Measurements from ENCODE around the gene CRKL.
"Not testable (repeated sequence)": the region's sequence is repeated elsewhere in the genome, so short reads cannot be mapped to it uniquely, and the experiment has no call there.

CRKL gene, protein sequence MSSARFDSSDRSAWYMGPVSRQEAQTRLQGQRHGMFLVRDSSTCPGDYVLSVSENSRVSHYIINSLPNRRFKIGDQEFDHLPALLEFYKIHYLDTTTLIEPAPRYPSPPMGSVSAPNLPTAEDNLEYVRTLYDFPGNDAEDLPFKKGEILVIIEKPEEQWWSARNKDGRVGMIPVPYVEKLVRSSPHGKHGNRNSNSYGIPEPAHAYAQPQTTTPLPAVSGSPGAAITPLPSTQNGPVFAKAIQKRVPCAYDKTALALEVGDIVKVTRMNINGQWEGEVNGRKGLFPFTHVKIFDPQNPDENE

DNA sequence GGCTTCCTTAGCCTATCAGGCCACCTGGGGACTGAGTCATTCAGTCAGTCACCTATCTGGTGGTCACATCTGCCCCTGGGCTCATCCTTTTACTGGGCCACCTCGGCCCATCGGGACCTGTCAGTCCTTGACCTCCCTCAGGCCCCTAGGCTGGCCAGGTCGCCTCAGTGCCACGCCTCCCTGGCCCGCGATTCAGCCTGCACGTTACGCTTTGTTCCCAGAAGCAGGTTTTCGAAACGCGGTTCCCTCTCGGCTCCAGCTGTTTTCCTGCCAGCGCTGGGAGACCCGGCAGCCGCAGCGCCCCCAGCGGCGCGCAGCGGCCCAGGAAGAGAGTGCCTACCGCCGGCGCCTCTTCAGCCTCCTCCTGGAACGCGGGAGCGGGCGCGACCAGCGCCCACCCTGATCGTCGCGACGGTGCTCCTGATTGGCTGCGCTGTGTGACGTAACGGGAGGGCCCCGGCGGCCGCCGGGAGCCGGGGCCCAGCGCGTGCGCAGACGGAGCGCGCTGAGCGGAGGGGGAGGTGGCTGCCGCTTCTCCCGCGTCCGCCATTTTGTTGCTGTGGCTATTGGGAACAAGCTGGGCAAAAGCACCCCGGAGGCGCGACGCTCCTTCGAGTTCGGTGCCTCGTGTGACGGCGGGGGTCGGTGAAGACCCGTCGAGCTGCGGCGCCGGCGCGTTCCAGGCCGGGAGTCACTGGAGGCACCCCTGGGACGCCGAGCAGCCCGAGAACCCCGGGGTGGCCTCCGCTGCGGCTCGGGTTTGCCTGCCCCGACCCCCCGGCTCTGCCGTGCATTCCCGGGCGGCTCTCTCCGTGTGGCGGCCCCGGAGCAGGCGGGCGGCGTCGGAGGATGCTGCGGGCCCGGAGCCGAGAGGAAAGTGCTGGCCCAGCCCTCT is at the start of gene CRKL:
Gene CRKL (plus strand): TSS at position 492 of the 895 bp plus-strand sequence. CDS start 528 bp downstream, outside the sequence.
- peak; percentile 95 for DNase-seq (ENCODE audit: low read depth, low spot score)

DNA sequence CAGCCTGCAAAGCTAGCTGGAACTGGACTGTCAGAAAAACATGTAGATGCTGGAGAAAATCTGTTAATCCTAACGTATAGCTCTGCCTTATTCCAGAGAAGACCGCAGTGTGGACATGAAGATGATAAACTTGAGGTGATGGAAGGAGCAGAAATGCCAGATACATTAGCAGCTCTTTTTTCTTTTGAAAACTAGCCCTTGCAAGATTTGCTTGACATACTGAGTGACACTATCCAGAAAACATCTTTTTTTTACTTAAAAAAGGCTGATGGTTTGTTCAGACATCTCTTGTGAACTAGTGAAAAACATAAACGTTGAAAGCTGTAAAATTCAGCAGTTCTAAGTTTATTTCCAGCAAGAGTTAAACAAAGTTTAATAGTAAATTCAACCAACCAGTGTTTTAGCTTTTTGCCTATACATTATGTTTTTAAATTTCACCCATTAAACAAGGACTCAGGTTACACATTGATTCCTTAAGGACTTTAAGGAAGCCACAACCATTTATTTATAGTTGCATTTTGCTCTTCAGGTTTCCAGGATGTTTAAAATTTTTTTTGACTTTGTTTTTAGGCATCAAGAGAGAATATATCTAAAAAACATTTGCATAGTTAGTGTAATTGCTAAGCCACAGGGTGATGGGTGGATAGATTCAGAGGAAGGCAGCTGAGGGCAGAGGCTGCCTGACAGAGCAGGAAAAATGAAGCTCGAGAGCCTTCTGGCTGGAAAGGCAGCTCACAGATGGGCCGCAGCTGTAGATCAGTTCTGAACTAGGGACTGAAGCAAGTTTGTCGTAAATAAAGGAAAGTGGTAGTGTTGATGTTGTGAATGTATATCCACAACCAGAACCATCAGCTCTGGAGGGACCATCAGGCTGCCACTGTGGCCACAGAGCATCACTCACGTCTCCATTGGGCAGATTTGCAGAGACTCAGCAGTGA is 48.9 kb upstream of the CRKL start:
- no peak for DNase-seq (ENCODE audit: low read depth, low spot score)

DNA sequence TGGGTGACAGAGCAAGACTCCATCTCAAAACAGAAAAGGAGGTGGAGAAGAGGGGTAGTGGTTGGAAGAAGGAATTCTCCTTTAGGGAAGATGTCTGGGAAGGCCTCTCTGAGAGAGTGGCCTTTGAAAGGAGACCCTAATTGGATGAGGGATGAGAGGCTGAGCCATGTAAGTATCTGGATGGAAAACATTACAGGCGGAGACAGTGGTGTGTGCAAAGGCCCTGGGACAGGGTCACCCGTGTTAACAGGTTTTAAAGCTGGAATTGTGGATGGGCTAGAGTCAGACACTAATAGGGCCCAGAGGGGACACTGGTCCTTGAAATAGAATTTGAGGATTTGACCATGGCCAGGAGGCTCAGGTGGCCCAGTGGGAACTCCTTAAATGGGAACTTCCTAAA is 48.0 kb upstream of the CRKL start:
- no peak for DNase-seq (ENCODE audit: low read depth, low spot score)

DNA sequence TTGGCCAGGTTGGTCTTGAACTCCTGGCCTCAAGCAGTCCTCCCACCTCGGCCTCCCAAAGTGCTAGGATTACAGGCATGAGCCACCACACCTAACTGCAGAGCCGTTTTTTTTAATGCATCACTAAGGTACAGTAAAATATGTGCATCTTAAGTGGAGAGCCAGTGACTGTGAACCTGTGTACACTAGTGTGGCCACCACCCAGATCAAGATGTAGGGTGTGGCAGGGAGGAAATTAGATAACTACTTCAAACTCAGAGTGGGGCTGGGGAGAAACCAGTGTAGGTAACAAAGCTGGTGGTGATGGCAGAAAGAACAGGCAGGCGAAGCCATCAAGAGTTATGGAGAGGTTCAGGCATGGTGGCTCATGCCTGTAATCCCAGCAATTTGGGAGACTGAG is 44.0 kb upstream of the CRKL start:
- no peak for DNase-seq (ENCODE audit: low read depth, low spot score)

DNA sequence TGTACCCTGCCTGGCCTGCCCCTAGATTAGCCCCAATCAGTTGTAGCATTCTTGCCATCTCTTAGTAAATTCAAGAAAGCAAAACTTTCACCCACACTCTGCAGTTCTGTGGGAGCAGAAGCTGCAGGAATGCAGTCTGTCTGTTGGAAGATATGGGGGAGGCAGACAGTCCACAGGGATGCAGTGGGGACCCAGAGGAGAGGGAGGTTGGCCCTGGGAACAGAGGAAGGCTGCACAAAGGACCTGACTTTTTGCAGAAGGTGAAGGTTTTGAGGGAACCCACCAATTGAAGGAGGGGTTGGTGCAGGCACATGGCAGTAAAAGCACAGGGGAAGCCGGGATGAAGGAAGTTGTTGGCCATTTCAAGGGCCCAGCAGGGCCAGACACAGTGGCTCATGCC is 41.9 kb upstream of the CRKL start:
- no peak for DNase-seq (ENCODE audit: low read depth, low spot score)

DNA sequence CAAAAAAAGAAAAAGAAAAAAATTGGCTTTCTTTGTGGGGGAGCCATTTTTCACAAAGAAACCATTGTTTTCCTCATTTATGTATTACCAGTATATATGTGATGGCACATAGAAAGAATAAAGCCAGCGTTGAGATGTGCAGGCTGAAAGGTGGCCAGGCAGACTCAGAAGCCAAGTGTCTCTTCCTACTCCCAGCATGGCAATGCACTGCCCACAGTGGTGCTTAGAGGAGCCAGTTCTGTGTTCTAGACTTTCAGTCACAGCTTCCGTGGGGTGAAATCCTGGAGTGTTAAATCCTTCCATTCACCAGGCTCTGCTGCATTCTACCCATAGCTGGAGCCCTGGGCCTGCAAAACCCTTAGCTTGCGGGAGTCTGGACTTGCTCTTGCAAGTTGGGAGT is 39.5 kb upstream of the CRKL start:
- DNase-seq (ENCODE audit: low read depth, low spot score), result no peak

DNA sequence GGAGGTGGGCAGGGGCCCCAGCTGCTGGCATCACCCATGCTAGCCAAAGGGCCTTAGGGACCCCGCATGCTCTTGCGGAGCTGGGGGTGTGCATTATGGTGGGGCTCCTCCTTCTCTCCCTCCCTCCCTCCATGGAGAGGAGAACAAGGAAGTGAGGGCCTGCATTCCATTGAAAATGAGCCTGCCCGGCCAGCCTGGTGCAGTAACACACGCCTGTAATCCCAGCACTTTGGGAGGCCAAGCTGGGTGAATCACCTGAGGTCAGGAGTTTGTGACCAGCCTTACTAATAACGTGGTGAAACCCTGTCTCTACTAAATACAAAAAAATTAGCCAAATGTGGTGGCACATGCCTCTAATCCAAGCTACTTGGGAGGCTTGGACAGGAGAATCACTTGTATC is 36.0 kb upstream of the CRKL start:
- DNase-seq (ENCODE audit: low read depth, low spot score), result no peak

DNA sequence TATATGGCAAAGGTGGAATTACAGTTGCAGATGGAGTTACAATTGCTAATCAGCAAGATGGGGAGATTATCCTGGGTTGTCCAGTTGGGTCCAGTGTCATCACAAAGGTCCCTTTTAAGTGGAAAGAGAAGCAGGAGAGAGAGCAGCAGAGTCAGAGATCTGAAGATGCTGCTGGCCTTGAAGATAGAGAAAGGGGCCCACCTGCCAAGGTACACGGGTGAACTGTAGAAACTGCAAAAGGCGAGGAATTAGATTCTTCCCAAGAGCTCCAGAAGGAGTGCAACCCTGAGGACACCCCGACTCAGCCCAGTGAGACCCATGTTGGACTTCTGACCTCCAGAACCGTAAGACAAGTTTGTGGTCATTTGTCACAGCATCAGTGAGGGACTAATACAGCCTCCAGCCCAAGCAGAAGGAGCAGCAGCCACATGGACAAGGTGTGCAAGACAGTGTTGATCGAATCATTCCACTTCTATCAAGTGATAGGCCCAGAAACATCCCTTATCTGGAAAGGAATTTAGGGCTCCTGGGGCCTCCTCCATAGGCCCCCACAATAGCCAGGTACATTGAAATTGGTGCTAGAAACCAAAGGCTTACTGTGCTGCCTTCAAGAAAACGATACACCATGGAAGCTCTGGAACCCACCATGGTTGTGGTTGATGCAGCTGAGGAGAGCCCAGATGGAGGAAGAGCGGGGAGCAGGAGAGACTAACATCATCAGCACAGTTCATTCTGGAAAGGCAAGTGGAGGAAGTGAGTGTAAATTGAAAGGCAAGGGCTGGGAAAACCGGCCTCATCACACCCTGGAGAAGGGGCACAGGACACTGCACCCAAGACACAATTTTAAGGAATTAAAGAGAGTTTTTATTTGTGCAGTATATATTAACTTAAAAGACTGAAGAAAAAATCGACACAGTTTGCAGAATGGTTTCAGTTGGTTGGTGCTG is 35.1 kb upstream of the CRKL start:
- no peak for DNase-seq (ENCODE audit: low read depth, low spot score)

DNA sequence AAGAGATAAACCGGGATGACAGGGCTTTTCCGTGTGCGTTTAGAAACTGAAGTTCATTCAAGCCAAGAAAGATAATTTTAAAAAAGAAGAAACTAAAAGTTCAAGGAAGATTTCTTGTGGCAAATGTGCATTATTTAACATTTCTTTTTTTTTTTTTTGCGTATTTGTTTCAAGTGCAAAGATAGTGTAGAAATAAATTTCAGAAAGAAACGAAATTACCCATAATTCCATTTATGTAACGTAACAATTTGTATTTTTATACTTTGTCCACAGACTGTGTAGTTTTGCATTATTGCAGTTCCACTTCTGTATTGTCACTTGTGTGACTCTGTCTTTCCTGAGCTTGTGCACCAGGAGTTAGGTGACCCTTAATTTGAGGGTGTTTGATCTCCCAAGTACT is 34.4 kb upstream of the CRKL start:
- DNase-seq (ENCODE audit: low read depth, low spot score), result no peak

DNA sequence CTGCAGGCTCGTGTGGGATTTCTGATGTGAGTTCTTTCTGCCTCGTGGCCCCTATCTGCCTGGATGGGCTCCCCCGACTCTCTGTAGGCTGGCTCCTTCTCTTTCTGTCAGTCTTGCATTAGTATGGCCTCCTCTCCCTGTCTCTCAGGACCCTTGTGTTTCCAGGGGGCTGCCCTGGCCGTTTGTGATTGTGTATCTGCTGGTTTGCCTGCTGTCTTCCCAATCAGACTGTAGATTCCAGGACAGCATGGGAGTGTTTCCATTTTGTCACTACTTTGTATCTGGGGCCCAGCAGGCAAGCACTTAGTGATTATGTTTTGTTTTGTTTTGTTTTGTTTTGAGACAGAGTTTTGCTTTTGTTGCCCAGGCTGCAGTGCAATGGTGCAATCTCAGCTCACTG is 32.8 kb upstream of the CRKL start:
- no peak for DNase-seq (ENCODE audit: low read depth, low spot score)

DNA sequence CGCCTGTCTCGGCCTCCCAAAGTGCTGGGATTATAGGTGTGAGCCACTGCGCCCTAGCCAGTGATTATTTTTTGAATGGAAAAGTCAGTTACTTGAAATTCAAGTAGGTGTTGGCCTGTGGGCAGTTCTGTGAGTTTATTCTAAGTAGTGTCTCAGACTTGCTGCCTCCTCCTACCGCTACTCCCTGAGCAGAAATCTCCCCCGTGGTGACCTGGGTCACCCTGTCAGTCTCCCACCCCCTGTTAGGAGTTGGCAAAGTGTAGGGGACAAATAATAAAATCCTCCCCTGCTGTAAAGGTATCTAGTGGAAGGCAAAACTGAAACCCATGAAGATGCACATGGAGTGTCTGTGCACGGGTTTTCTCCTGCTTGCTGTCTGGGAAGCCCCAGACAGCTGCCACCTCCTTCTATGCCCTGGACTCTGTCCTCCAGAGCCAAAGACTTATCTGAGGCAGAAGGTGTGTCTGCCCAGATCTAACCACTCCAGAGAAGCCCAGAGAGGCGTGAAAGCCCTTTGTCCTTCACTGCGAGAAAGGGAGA is 32.1 kb upstream of the CRKL start:
- no peak for DNase-seq (ENCODE audit: low read depth, low spot score)

DNA sequence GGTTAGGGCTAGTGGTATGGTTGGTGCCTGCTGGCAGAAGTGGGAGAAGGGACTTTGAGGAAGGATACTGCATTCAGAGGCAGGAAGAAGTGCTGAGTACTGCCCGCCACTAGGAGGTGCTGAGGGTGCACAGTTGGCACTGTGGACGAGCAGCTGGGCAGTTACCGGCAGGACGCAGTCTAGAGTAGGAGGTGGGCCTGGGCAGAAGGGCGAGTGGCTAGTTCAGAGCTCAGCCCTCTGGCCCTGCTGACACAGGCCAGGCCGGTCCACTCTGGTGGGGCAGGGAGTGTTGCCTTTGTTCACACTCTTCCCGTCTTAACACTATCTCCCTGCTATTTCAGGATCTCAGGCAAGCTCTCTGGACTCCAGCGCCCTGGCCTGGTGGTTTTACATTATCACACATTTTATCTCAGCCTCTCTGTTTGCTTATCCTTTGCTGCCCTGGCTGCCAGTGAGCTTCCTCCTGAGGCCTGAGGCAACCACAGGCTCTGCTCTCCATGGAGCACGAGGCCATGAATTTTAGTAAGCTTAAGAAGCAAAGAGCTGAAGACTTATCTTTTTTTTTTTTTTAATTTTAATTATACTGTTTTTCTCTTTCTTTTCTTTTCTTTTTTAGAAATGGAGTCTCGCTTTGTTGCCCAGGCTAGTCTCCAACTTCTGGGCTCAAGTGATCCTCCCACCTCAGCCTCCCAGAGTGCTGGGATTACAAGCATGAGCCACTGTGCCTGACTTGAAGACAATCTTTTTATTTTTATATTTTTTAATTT is 31.5 kb upstream of the CRKL start:
- peak; percentile 40 for DNase-seq (ENCODE audit: low read depth, low spot score)

DNA sequence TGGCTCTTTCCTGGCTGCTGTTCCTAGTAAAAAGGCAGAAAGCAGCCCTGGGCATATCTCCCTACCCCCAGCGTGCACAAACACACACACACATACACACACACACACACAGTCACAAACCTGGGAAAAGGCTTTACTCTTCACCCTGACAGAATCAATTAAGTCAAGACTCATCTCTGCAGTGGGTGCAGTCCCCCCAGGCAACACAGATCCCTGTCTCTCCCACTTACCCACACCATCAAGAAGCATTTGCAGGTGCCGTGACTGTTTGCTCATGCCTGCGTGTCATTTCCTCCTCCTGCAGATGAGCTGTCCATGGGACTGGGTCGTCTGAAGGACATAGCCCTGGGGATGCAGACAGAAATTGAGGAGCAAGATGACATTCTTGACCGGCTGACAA is 29.8 kb upstream of the CRKL start:
- DNase-seq (ENCODE audit: low read depth, low spot score), result no peak

DNA sequence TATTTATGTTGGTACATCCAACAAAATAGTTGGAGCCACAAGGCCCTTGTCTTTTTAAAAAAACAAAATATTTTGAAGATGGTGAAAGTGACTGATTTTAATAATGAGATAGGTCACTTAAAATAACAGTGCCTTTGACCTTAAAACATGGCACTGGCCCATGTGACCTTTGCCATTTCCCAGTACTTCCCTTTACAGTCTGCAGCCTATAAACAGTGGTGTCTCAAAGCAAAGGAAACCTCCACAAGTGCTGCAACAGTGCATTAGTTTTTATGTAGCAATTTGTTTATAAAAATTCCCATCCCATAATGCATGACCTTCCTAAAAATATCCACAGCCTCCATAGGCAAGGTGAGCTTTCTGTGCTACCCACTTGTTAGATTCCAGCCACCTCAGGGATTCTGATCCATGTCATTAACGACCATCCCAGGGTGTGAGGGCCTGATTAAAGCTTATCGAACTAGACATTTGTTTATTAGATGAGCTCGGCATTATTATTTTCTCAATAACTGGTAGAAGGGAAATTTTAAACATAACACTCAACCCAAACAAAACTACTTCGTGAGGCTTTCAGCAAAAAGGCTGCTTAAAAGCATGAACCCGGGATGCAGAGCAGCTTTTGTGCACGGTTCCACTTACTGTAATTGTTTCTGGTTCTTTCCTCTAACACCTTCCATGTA is 28.0 kb upstream of the CRKL start:
- no peak for DNase-seq (ENCODE audit: low read depth, low spot score)

DNA sequence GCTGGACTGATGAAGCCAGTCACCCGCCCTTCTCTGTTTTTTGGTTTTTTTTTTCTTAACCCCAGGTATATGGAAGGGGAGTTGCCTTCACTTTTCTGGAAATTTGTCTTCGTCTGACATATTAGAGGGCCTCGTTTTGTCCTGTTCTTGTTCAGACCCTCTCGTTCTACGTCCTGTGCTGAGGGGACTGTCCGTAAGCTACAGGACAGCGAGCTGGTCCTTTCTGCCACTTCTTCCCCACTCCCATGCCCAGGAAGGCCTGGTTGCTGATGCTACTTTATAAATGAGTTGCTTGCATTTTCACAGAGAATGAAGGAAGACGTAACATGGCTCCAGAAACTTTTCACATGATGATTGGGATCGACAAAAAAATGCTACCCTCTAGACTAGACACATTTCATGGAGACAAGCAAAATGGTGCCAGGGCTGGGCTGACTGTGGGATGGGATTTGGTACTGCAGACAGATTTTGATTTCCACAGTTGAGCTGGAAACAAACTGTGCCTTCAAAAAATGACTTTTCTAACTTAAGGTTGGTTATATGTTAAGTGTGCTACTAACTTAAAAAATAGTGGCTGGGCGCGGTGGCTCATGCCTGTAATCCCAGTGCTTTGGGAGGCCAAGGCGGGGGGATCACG is 27.2 kb upstream of the CRKL start:
- DNase-seq (ENCODE audit: low read depth, low spot score), result no peak

DNA sequence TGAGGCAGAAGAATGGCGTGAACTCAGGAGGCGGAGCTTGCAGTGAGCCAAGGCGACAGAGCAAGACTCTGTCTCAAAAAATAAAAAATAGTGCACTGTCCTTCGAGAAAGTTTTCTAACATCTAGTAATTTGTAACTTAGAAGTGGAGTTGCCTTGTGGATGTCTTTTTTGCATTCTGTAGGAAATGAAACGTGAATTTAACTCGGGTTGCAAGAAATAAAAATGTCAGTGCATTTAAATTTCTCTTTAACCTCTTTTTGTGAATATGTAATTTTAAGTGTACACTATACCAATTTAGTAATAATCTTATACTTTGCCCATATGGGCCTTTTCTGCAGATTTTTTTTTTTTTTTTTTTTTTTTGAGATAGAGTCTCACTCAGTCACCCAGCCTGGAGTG is 26.2 kb upstream of the CRKL start:
- DNase-seq (ENCODE audit: low read depth, low spot score), result no peak

DNA sequence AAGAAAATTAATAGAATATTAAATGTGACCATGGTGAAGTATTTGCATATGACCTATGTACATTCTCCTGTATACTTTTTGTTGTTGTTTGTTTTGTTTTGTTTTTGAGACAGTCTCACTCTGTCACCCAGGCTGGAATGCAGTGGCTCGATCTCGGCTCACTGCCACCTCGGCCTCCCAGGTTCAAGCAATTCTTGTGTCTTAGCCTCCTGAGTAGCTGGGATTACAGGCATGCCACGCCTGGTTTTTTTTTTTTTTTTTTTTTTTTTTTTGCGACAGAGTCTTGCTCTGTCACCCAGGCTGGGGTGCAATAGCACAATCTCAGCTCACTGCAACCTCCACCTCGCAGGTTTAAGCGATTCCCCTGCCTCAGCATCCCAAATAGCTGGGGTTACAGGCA is 19.5 kb upstream of the CRKL start:
- DNase-seq (ENCODE audit: low read depth, low spot score), result not testable (repeated sequence)

DNA sequence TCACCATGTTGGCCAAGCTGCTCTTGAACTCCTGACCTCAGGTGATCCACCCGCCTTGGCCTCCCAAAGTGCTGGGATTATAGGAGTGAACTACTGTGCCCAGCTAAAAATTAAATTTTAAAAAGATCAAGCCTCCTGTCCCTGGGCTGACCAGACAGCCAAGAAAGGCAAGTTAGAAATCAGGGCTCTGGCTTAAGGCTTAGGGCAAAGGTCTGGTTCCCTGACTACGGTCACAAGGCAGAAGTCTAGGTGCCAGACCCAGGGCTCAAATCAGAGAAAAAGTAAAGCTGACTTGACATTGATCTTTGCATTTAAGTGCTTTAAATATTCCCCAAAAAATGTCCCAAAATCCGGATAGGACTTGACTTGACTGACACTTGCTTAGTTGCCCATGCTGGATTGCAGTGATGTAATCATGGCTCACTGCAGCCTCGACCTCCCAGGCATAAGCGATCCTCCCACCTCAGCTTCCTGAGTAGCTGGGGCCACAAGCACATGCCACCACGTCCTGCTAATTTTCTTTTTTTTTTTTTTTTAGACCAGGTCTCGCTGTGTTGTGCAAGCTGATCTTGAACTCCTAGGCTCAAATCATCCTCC is 17.3 kb upstream of the CRKL start:
- DNase-seq (ENCODE audit: low read depth, low spot score), result no peak

All from smooth muscle cell of the brain vasculature (primary cell).